Upper lobe of left lung (tissue), 6 donors: ENCODE results near the gene GRAMD4. TPM values are rescaled to one million over a fixed set of nuclear protein-coding genes. Genes with fewer than 3 reads are reported as not detected.

Experiments used
- ATAC-seq, 2 donors: fragments of 200-7000 bp; cut with Tn5 transposase; one replicate each; pipeline ENCODE4 v1.9.1; 2022; ENCODE audit warnings: mild to moderate bottlenecking in 2 of 2, moderate library complexity in 2 of 2; ENCODE audit not compliant: low FRiP score in 2 of 2
- DNase-seq, 2 donors: peaks; one replicate each; pipeline ENCODE4 v3.0.0-alpha.2; 2019 to 2020
- H3K27ac ChIP-seq, 4 donors: fragments of 200-600 bp; sonication (generic); one replicate each; pipeline ENCODE4 v1.5.1; 2016 to 2019
- H3K27me3 ChIP-seq, 4 donors: fragments of 200-600 bp; sonication (generic); one replicate each; pipeline ENCODE4 v1.5.1; 2017 to 2019
- H3K36me3 ChIP-seq, 4 donors: fragments of 200-600 bp; sonication (generic); one replicate each; pipeline ENCODE4 v1.5.1; 2016 to 2019
- H3K4me1 ChIP-seq, 4 donors: fragments of 200-600 bp; sonication (generic); one replicate each; pipeline ENCODE4 v1.5.1; 2018 to 2019
- H3K4me3 ChIP-seq, 4 donors: fragments of 200-600 bp; sonication (generic); one replicate each; pipeline ENCODE4 v1.5.1; 2017 to 2019; ENCODE audit warnings: mild to moderate bottlenecking in 2 of 4, moderate library complexity in 1 of 4
- H3K9me3 ChIP-seq, 4 donors: fragments of 200-600 bp; sonication (generic); one replicate each; pipeline ENCODE4 v1.5.1; 2018 to 2019
- EP300 ChIP-seq, 4 donors: sonication (generic); formaldehyde crosslinking; IDR thresholded peaks; one replicate each; pipeline ENCODE4 v1.5.1; 2017; ENCODE audit warnings: antibody characterized with exemption in 4 of 4, control low read depth in 2 of 4
- POLR2A ChIP-seq, 4 donors: fragments of 450-650 bp; IDR thresholded peaks; one replicate each; pipeline ENCODE4 v1.5.1; 2016 to 2017; ENCODE audit warnings: antibody characterized with exemption in 4 of 4, mild to moderate bottlenecking in 2 of 4
- POLR2AphosphoS5 ChIP-seq, 2 donors: sonication (generic); formaldehyde crosslinking; IDR thresholded peaks; one replicate each; pipeline ENCODE4 v1.5.1; 2017; ENCODE audit warnings: antibody characterized with exemption in 2 of 2
- WGBS, 2 donors: methylation state at CpG; one replicate each; pipeline ENCODE4 v1.1.5; 2017 to 2018; 5-methylcytosine and 5-hydroxymethylcytosine counted together
- total RNA-seq, 6 donors: library from RNA; depleted of rRNA in 4 of 6; stranded (reverse); fragments of >200 nt in 4 of 6; gene quantifications; one replicate each; pipeline versions ENCODE4 v1.1.0 to v1.2.1, GENCODE V29; 2016 to 2021
- TF ChIP-seq, protein P1 (sequence below), 6 experiments: fragments of 450-650 bp in 4 of 6; fragments of 200-600 bp in 2 of 6; sonication (generic) in 2 of 6; IDR thresholded peaks; one replicate each; pipeline ENCODE4 v1.5.1; 2016 to 2019; ENCODE audit warnings: antibody characterized with exemption in 6 of 6
- donor health status: DM: no; HTN: no; CAD: no; lungs with moderate emphysema.
- donor health status: DM: no; HTN: yes; CAD: no; lungs with severe emphysema.

The GRAMD4 gene
- total RNA-seq, 6 donors from 2014 or later, result 59.8 to 302 (median 104) TPM

GRCh38 chr22:46609175-46609690 lies 11.0 kb upstream of the GRAMD4 start:
- Histone ChIP-seq H3K36me3 (no peaks in the 10 kb centered on the region), H3K27ac (no peak overlapping the region), H3K9me3 (no peaks in the 10 kb centered on the region), H3K4me1 (peaks cover 7 to 35% (median 30%) of the 10 kb centered on the region in 4 donors), H3K27me3 (no peaks in the 10 kb centered on the region), H3K4me3 (no peak overlapping the region)
- TF ChIP-seq POLR2A (IDR thresholded peaks at IDR 0.05) (no peak), POLR2AphosphoS5 (IDR thresholded peaks at IDR 0.05) (no peak)
- ATAC-seq, result no peak
- 90 to 94% methylated on average over 16 to 17 of the region's 17 CpGs for WGBS, 2 donors
- DNase-seq, result peak in 1 of 2 donors; percentile 25

GRCh38 chr22:46609724-46610201 lies 10.4 kb upstream of the GRAMD4 start:
- TF ChIP-seq EP300 (IDR thresholded peaks at IDR 0.05) (no peak), POLR2A (IDR thresholded peaks at IDR 0.05) (no peak), POLR2AphosphoS5 (IDR thresholded peaks at IDR 0.05) (no peak)
- TF ChIP-seq, protein P1, sequence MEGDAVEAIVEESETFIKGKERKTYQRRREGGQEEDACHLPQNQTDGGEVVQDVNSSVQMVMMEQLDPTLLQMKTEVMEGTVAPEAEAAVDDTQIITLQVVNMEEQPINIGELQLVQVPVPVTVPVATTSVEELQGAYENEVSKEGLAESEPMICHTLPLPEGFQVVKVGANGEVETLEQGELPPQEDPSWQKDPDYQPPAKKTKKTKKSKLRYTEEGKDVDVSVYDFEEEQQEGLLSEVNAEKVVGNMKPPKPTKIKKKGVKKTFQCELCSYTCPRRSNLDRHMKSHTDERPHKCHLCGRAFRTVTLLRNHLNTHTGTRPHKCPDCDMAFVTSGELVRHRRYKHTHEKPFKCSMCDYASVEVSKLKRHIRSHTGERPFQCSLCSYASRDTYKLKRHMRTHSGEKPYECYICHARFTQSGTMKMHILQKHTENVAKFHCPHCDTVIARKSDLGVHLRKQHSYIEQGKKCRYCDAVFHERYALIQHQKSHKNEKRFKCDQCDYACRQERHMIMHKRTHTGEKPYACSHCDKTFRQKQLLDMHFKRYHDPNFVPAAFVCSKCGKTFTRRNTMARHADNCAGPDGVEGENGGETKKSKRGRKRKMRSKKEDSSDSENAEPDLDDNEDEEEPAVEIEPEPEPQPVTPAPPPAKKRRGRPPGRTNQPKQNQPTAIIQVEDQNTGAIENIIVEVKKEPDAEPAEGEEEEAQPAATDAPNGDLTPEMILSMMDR (IDR thresholded peaks at IDR 0.05), result no peak
- H3K4me1 ChIP-seq, result peaks cover 7 to 35% (median 29%) of the 10 kb centered on the region in 4 donors
- DNase-seq (peak in 1 of 2 donors; percentile 64), ATAC-seq (no peak)
- no peaks in the 10 kb centered on the region for H3K9me3 ChIP-seq
- no peak overlapping the region for H3K27ac ChIP-seq
- no peaks in the 10 kb centered on the region for H3K36me3 ChIP-seq
- no peaks in the 10 kb centered on the region for H3K27me3 ChIP-seq
- H3K4me3 ChIP-seq, result no peak overlapping the region
- WGBS, 2 donors, result 87 to 90% methylated on average over 6 to 14 of the region's 14 CpGs

GRCh38 chr22:46610356-46610755 lies 9.8 kb upstream of the GRAMD4 start:
- Histone ChIP-seq H3K36me3 (no peaks in the 10 kb centered on the region), H3K27me3 (no peaks in the 10 kb centered on the region), H3K9me3 (no peaks in the 10 kb centered on the region), H3K4me3 (no peak overlapping the region), H3K27ac (peak overlapping the region in 1 of 4 donors; percentile 5), H3K4me1 (peaks cover 7 to 35% (median 29%) of the 10 kb centered on the region in 4 donors)
- DNase-seq, result no peak
- ATAC-seq, result no peak
- TF ChIP-seq, protein P1 (IDR thresholded peaks at IDR 0.05), result no peak
- TF ChIP-seq POLR2AphosphoS5 (IDR thresholded peaks at IDR 0.05), result no peak
- TF ChIP-seq EP300 (IDR thresholded peaks at IDR 0.05), result no peak
- no peak for TF ChIP-seq POLR2A (IDR thresholded peaks at IDR 0.05)
- WGBS, 2 donors, result 75 to 87% methylated on average over 10 to 12 of the region's 12 CpGs

- no peaks in the 10 kb centered on the region for H3K36me3 ChIP-seq
- H3K27me3 ChIP-seq, result no peaks in the 10 kb centered on the region
- peaks cover 7 to 35% (median 29%) of the 10 kb centered on the region in 4 donors for H3K4me1 ChIP-seq
- ATAC-seq (no peak), DNase-seq (no peak)
- WGBS, 2 donors, result 84 to 97% methylated on average over 7 of the region's 7 CpGs
- no peak overlapping the region for H3K27ac ChIP-seq
- TF ChIP-seq POLR2A (IDR thresholded peaks at IDR 0.05), result no peak
- no peak for TF ChIP-seq POLR2AphosphoS5 (IDR thresholded peaks at IDR 0.05)
- TF ChIP-seq, protein P1 (IDR thresholded peaks at IDR 0.05), result no peak
- no peak for TF ChIP-seq EP300 (IDR thresholded peaks at IDR 0.05)
- no peak overlapping the region for H3K4me3 ChIP-seq
- no peaks in the 10 kb centered on the region for H3K9me3 ChIP-seq
Measured at GRCh38 chr22:46611189-46611588, 9.0 kb upstream of the GRAMD4 start.

DNA sequence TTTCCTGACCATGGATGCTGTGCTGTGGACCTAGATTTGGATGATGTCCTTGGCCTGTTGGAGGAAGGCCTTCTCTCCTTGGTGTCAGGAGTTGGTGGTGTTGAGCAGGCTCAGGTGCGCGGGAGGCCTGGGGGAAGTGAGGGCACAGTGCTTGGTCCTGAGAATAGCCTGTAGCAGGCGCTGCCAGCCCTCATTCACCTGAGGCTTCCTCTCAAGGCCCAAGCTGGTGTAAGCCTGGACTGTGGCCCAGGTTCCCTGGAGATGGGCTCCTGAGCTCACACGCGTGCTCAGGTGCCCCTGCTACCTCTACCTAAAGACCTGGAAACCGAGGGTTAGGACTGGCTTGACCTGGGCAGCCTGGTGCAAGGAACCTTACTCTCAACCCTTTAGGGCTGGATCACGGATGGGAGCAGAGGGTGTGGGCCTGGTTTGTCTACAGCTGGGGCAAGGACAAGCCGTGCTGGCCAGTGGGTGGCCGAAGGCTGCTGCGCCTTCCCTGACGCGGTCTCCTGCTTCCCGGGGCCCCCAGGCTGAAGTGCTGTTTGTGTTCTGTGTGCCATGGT lies 7.8 kb upstream of the GRAMD4 start:
- DNase-seq, result no peak
- peak overlapping the region in 2 of 4 donors; percentile 13 to 46 for H3K27ac ChIP-seq
- TF ChIP-seq EP300 (IDR thresholded peaks at IDR 0.05) (no peak), POLR2AphosphoS5 (IDR thresholded peaks at IDR 0.05) (no peak), POLR2A (IDR thresholded peaks at IDR 0.05) (no peak)
- TF ChIP-seq, protein P1 (IDR thresholded peaks at IDR 0.05), result no peak
- H3K36me3 ChIP-seq, result no peaks in the 10 kb centered on the region
- no peaks in the 10 kb centered on the region for H3K9me3 ChIP-seq
- peaks cover 7 to 32% (median 30%) of the 10 kb centered on the region in 4 donors for H3K4me1 ChIP-seq
- no peak overlapping the region for H3K4me3 ChIP-seq
- ATAC-seq, result peak; percentile 25 to 26
- WGBS, 2 donors, result 35 to 64% methylated on average over 8 to 12 of the region's 13 CpGs
- H3K27me3 ChIP-seq, result no peaks in the 10 kb centered on the region
